ENCODE measurements around the gene TMEM63C. TPM values are rescaled to one million over a fixed set of nuclear protein-coding genes. Genes with fewer than 3 reads are reported as not detected.

The TMEM63C gene
- total RNA-seq, 1 donor from 2014 or later = 0.63 TPM

- no peaks in the 10 kb centered on the region for H3K36me3 ChIP-seq
- peaks cover 70% of the 10 kb centered on the region for H3K27me3 ChIP-seq (ENCODE audit: low read depth)
- DNase-seq = no peak
- H3K4me1 ChIP-seq = no peaks in the 10 kb centered on the region
- H3K27ac ChIP-seq (replicated peaks) = no peak overlapping the region
- no peak overlapping the region for H3K4me3 ChIP-seq
- H3K9me3 ChIP-seq (replicated peaks) = no peaks in the 10 kb centered on the region
- intact Hi-C loops (cut with micrococcal nuclease) = no loop called here
- no peak for TF ChIP-seq CTCF (IDR thresholded peaks at IDR 0.05; ENCODE audit: borderline replicate concordance)
Measured at GRCh38 chr14:77257700-77258099, 76.1 kb downstream of the TMEM63C start.

GRCh38 chr14:77258566-77258965 lies 77.0 kb downstream of the TMEM63C start:
- Histone ChIP-seq H3K4me3 (no peak overlapping the region), H3K4me1 (no peaks in the 10 kb centered on the region), H3K9me3 (replicated peaks) (no peaks in the 10 kb centered on the region), H3K36me3 (no peaks in the 10 kb centered on the region), H3K27ac (replicated peaks) (no peak overlapping the region), H3K27me3 (ENCODE audit: low read depth) (peaks cover 61% of the 10 kb centered on the region)
- intact Hi-C loops (cut with micrococcal nuclease) = no loop called here
- no peak for TF ChIP-seq CTCF (IDR thresholded peaks at IDR 0.05; ENCODE audit: borderline replicate concordance)
- no peak for DNase-seq

GRCh38 chr14:77259025-77259715 lies 77.6 kb downstream of the TMEM63C start:
- TF ChIP-seq CTCF (IDR thresholded peaks at IDR 0.05; ENCODE audit: borderline replicate concordance) = no peak
- no peak for DNase-seq
- Histone ChIP-seq H3K27me3 (ENCODE audit: low read depth) (peaks cover 55% of the 10 kb centered on the region), H3K36me3 (no peaks in the 10 kb centered on the region), H3K4me1 (no peaks in the 10 kb centered on the region), H3K27ac (replicated peaks) (no peak overlapping the region), H3K9me3 (replicated peaks) (no peaks in the 10 kb centered on the region), H3K4me3 (no peak overlapping the region)
- intact Hi-C loops (cut with micrococcal nuclease) = no loop called here

GRCh38 chr14:77260199-77260598 lies 78.6 kb downstream of the TMEM63C start:
- Histone ChIP-seq H3K27ac (replicated peaks) (no peak overlapping the region), H3K4me3 (no peak overlapping the region), H3K36me3 (no peaks in the 10 kb centered on the region), H3K4me1 (no peaks in the 10 kb centered on the region), H3K27me3 (ENCODE audit: low read depth) (peaks cover 58% of the 10 kb centered on the region), H3K9me3 (replicated peaks) (no peaks in the 10 kb centered on the region)
- no peak for DNase-seq
- no peak for TF ChIP-seq CTCF (IDR thresholded peaks at IDR 0.05; ENCODE audit: borderline replicate concordance)
- intact Hi-C loops (cut with micrococcal nuclease) = no loop called here

- TF ChIP-seq CTCF (IDR thresholded peaks at IDR 0.05; ENCODE audit: borderline replicate concordance) = no peak
- intact Hi-C loops (cut with micrococcal nuclease) = no loop called here
- Histone ChIP-seq H3K4me1 (no peaks in the 10 kb centered on the region), H3K36me3 (no peaks in the 10 kb centered on the region), H3K27me3 (ENCODE audit: low read depth) (peaks cover 62% of the 10 kb centered on the region), H3K4me3 (no peak overlapping the region), H3K27ac (replicated peaks) (no peak overlapping the region), H3K9me3 (replicated peaks) (no peaks in the 10 kb centered on the region)
- no peak for DNase-seq
Measured at GRCh38 chr14:77260631-77261030, 79.0 kb downstream of the TMEM63C start.
